ENCODE data around the gene GADD45B. TPM values are rescaled to one million over a fixed set of nuclear protein-coding genes. Genes with fewer than 3 reads are reported as not detected.
A peak's percentile ranks its signal among the peaks of the same experiment; 100 is the strongest.

The GADD45B gene
- total and polyA plus RNA-seq, 2 of the 4 experiments (the other 2 are of a cell fraction) = 30.1 to 106 TPM

GRCh38 chr19:2478278-2478755, 2.4 kb downstream of the GADD45B start:
- intact Hi-C loops (cut with micrococcal nuclease) = loop anchor here (10.0 kb wide), 1 partner anchor 266 kb away; the partner anchor contains the start of gene SLC39A3
- Histone ChIP-seq H4K91ac (ENCODE audit: insufficient read depth, low read depth, low read length) (peak overlapping the region; percentile 44; the same call in 1 of the 2 replicates), H3K4me3 (ENCODE audit: insufficient read depth, low read depth, low read length) (peak overlapping the region; percentile 84), H3K4me1 (ENCODE audit: control insufficient read depth, insufficient read depth, low read length) (peaks cover 4% of the 10 kb centered on the region; the same call in 1 of the 2 replicates), H3K79me1 (ENCODE audit: low read depth in 1 of 2, low read length in 2 of 2) (peaks cover 0 to 19% of the 10 kb centered on the region in 2 experiments; a peak in 1 of 4 replicates), H4K20me1 (ENCODE audit: insufficient read depth, low read length) (peaks cover 36% of the 10 kb centered on the region), H3K4me2 (ENCODE audit: low read depth, low read length) (peak overlapping the region; percentile 85), H3K4ac (ENCODE audit: low read depth, low read length) (peak overlapping the region; percentile 83), H3K56ac (ENCODE audit: extremely low read depth, insufficient read depth, low read length) (peak overlapping the region; percentile 47), H2BK20ac (ENCODE audit: low read depth, low read length) (no peak overlapping the region), H2AK5ac (ENCODE audit: low read depth, low read length) (no peak overlapping the region), H3K27me3 (ENCODE audit: control insufficient read depth, insufficient read depth, low read length) (no peaks in the 10 kb centered on the region), H3K9me3 (ENCODE audit: control insufficient read depth, insufficient read depth, low read length) (peaks cover 10% of the 10 kb centered on the region), H2AK9ac (replicated peaks; ENCODE audit: low read depth, low read length, poor library complexity) (peak overlapping the region; percentile 92), H2BK15ac (ENCODE audit: low read depth, low read length) (no peak overlapping the region), H4K8ac (ENCODE audit: low read depth in 2 of 2, low read length in 2 of 2) (peak overlapping the region; percentile 24 to 78; a peak in 3 of 4 replicates), H4K5ac (ENCODE audit: low read depth, low read length) (peak overlapping the region; percentile 8; the same call in 1 of the 2 replicates), H3K27ac (ENCODE audit: insufficient read depth, low read length) (peak overlapping the region; percentile 68), H3K18ac (ENCODE audit: low read depth, low read length) (peak overlapping the region; percentile 22; the same call in 1 of the 2 replicates), H3K23ac (ENCODE audit: low read depth, low read length) (peak overlapping the region; percentile 85), H2BK120ac (ENCODE audit: low read depth, low read length) (peak overlapping the region; percentile 57; the same call in 1 of the 2 replicates), H3K14ac (replicated peaks; ENCODE audit: low read depth, low read length) (peak overlapping the region; percentile 92), H2BK5ac (ENCODE audit: low read depth, low read length, poor library complexity, severe bottlenecking) (peak overlapping the region; percentile 77), H3K9me1 (ENCODE audit: insufficient read depth, low read length) (no peaks in the 10 kb centered on the region), H2AFZ (replicated peaks; ENCODE audit: low read length, poor library complexity) (peak overlapping the region; percentile 4), H3K36me3 (ENCODE audit: control insufficient read depth, insufficient read depth, low read length) (peaks cover 4% of the 10 kb centered on the region; the same call in 1 of the 2 replicates), H3K9ac (ENCODE audit: low read depth, low read length) (peak overlapping the region; percentile 87)
- peak; percentile 13; the same call in 1 of the 2 replicates for TF ChIP-seq MAZ (IDR thresholded peaks at IDR 0.05; ENCODE audit: borderline replicate concordance, low read depth, low read length)
- TF ChIP-seq SMC3 (IDR thresholded peaks at IDR 0.05; ENCODE audit: low read depth, low read length) = 0 out of 2 replicates have a peak, but pooled peaks have one; percentile 3
- no peak; the same call in 1 of the 2 replicates for TF ChIP-seq RAD21 (IDR thresholded peaks at IDR 0.05; ENCODE audit: low read length)
- TF ChIP-seq CEBPB (IDR thresholded peaks at IDR 0.05; ENCODE audit: low read depth, low read length) = peak; percentile 56; the same call in 1 of the 2 replicates
- peak; percentile 17; the same call in 1 of the 2 replicates for TF ChIP-seq CHD1 (IDR thresholded peaks at IDR 0.05; ENCODE audit: low read depth, low read length)
- ATAC-seq (ENCODE audit: low read depth) (peak; percentile 0; the same call in 1 of the 2 replicates), DNase-seq (peak; percentile 64)
- BruUV-seq (replicated peaks) = no TSS peak
- dilution Hi-C loops (cut with HindIII; ENCODE audit: low sequenced_read_pairs, unreplicated experiment) = no loop called here
- CTCF ChIA-PET = interaction anchor here (0.5 to 1.3 kb wide), 3 partner anchors 132 to 448 kb away, joined by 3 to 7 read pairs (median 5); no protein-coding TSS in a partner anchor
- whole genome bisulfite sequencing, 2 experiments (ENCODE audit: extremely low coverage in 2 of 2, insufficient read length in 1 of 2) = 2% methylated on average over 19 of the region's 20 CpGs; no CpG with 5 or more reads in 1 of the 2 experiments
- in situ Hi-C loops (cut with MboI; ENCODE audit: low sequenced_read_pairs) = loop anchor here (5.0 kb wide), 1 partner anchor 59 kb away; no protein-coding TSS in a partner anchor
- POLR2A ChIA-PET (ENCODE audit: unreplicated experiment) = interaction anchor here (0.6 to 3.3 kb wide), 4 partner anchors 9 to 101 kb away, joined by 3 to 63 read pairs (median 4); no protein-coding TSS in a partner anchor

Measured in IMR-90 (cell line).